ENCODE measurements around the gene ARGLU1.

ARGLU1 gene

DNA sequence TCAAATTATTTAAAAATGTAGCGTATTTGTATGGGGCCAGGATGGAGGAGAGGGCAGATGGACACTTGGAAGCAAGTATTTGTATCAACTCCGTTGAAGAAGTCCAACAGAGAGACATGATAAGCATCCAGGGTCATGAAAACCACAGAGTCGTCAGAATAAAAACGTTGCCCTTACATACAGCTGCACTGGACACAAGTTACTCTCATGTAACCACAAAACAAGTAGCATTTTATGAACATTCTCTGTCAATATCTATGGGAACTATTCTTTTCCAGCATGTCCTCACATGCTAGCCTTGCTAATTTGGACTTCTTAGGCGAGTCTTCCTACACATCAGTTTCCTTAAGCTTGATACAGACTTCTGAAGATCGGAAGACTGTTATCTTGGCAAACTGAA, 67.5 kb downstream of the ARGLU1 start:
- TF ChIP-seq, protein P1, sequence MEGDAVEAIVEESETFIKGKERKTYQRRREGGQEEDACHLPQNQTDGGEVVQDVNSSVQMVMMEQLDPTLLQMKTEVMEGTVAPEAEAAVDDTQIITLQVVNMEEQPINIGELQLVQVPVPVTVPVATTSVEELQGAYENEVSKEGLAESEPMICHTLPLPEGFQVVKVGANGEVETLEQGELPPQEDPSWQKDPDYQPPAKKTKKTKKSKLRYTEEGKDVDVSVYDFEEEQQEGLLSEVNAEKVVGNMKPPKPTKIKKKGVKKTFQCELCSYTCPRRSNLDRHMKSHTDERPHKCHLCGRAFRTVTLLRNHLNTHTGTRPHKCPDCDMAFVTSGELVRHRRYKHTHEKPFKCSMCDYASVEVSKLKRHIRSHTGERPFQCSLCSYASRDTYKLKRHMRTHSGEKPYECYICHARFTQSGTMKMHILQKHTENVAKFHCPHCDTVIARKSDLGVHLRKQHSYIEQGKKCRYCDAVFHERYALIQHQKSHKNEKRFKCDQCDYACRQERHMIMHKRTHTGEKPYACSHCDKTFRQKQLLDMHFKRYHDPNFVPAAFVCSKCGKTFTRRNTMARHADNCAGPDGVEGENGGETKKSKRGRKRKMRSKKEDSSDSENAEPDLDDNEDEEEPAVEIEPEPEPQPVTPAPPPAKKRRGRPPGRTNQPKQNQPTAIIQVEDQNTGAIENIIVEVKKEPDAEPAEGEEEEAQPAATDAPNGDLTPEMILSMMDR (IDR thresholded peaks at IDR 0.05; ENCODE audit: borderline replicate concordance, control extremely low read depth, extremely low read depth, insufficient read depth, missing control alignments) = no peak
- DNase-seq (ENCODE audit: low spot score) = no peak
- in situ Hi-C loops (cut with MboI; ENCODE audit: low sequenced_read_pairs, unreplicated experiment) = no loop called here

DNA sequence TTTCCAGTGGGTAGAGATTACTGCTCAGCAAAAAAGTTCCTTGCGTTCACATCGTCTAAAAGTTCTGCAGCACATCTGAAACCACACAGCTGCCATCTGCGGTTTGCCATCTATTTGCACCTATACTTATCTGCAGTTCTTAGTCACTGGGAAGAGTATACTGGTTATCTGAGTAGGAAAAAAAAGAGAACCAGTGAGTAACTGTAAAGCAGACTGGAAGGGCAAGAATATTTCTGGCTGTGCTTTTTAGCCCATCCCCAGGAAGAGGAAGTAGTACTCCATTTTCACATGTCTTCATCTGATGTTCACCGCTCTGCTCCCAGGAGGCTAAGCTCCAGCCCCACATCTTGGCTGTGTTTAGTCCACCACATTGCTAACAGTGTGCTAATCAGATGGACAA, 68.0 kb downstream of the ARGLU1 start:
- TF ChIP-seq, protein P1 (IDR thresholded peaks at IDR 0.05; ENCODE audit: borderline replicate concordance, control extremely low read depth, extremely low read depth, insufficient read depth, missing control alignments) = no peak
- in situ Hi-C loops (cut with MboI; ENCODE audit: low sequenced_read_pairs, unreplicated experiment) = no loop called here
- no peak for DNase-seq (ENCODE audit: low spot score)

DNA sequence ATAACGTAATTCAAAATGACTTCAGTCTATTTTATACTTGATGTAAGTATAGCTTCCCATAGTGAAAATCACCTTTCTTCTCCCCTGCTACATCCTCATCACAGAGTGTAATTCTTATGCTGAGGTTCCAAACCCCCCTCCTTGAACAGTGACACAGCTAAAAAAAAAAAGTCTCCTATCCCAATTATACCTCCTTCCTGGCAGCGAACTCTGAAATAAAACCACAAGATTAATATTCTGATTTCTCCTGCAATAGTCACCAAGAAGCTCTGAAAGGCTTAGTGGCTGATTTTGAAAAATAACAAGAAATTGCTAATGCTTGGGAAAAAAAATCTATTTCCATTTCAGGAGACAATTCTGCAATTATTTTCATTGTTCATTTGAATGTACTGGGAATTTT, 68.8 kb downstream of the ARGLU1 start:
- no peak for DNase-seq (ENCODE audit: low spot score)
- TF ChIP-seq, protein P1 (IDR thresholded peaks at IDR 0.05; ENCODE audit: borderline replicate concordance, control extremely low read depth, extremely low read depth, insufficient read depth, missing control alignments) = no peak
- in situ Hi-C loops (cut with MboI; ENCODE audit: low sequenced_read_pairs, unreplicated experiment) = no loop called here

DNA sequence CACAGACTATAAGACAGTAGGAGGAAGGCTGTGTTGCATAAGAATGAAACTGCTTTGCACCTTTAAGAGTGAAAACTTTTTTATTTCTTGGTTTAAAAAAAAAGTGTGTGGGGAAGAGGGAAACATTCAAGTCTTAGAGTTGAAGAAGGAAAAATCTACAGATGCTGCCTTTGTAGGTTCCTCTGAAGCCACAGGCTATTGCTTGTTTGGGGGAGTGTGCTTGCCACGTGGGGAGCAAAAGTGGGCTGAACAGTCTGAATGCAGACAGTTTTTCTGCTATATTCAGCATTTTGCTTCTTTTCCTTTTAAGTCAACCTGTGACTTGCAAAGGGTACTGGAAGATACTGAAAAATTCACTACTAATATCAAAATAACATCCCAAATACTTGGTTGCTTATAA, 69.4 kb downstream of the ARGLU1 start:
- in situ Hi-C loops (cut with MboI; ENCODE audit: low sequenced_read_pairs, unreplicated experiment) = no loop called here

DNA sequence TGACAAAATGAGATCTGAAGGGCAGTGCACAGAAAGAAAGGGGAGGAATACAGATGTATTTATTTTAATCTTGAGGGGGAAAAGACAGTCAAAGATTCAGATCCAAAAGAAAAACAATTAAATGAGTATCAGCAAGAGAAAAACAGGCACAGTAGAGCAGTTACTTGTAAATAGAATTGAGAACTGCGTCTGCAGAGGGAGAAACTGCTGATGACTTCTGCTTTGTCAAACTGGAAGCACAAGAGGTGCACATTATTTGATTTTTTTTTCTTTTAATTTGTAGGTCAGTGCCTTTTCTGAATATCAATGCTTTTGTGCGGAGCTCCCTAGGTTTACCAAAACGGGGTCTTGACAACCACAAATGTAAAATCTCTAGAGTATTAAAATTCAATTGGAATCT, 69.8 kb downstream of the ARGLU1 start:
- in situ Hi-C loops (cut with MboI; ENCODE audit: low sequenced_read_pairs, unreplicated experiment) = no loop called here
- TF ChIP-seq, protein P1 (IDR thresholded peaks at IDR 0.05; ENCODE audit: borderline replicate concordance, control extremely low read depth, extremely low read depth, insufficient read depth, missing control alignments) = no peak
- DNase-seq (ENCODE audit: low spot score) = no peak

More for the DNA sequence above, 69.4 kb downstream of the ARGLU1 start:
- TF ChIP-seq, protein P1 (IDR thresholded peaks at IDR 0.05; ENCODE audit: borderline replicate concordance, control extremely low read depth, extremely low read depth, insufficient read depth, missing control alignments) = no peak
- DNase-seq (ENCODE audit: low spot score) = no peak

DNA sequence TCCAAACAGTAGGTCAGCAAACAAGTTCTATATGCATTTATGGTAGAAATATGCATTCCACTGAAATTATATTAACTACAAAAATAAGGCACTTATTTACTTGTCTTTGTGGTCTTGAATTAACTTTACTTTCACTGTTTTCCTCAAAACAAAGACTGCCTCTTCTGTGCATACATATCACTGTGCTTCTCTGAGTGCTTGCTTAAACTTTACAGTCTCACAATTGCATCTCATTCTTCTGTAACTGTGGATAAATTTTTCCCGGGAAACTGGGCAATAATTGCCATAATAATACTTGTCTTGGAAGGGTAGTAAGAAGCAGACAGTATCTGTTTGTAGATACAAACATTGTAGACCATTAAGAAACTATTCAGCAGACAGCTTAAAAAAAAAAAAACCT, 70.9 kb downstream of the ARGLU1 start:
- DNase-seq (ENCODE audit: low spot score) = no peak
- TF ChIP-seq, protein P1 (IDR thresholded peaks at IDR 0.05; ENCODE audit: borderline replicate concordance, control extremely low read depth, extremely low read depth, insufficient read depth, missing control alignments) = no peak
- in situ Hi-C loops (cut with MboI; ENCODE audit: low sequenced_read_pairs, unreplicated experiment) = no loop called here
